ENCODE data around the gene SNX9. TPM values are rescaled to one million over a fixed set of nuclear protein-coding genes. Genes with fewer than 3 reads are reported as not detected.

Gene SNX9
- total and polyA plus RNA-seq, 10 of the 15 experiments (the other 5 are each of a cell fraction or from before 2014, with no cell fraction given) = 0.03 to 2.0 (median 0.37) TPM

DNA sequence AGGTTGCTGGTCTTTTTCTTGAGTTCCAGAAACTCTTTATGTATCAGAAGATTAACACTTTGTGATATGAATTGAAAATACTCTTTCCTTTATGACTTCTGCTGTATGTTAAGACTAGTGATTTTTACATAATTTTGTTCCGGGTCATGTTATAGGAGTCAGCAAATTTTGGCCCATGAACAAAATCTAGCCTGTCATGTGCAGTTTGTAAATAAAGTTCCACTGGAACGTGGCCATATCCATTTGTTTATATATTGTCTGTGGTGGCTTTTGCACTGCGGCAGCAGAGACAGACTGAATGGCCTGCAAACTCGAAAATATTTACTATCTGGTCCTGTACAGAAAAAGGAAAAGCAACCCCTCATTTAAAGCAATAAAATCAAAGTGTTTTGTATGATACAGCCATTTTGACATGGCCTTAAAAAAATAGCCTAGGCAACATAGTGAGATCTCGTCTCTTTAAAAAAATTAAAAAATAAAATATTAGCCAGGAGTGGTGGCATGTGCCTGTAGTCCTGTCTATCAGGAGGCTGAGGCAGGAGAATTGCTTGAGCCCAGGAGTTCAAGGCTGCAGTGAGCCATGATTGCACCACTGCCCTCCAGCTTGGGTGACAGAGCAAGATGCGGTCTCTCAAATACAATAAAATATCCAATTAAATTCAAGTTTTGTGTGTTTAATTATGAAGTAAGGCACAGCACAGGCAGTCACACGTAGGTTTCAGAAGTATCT, 36.9 kb downstream of the SNX9 start:
- ChIA-PET CTCF (interaction anchor here (1.8 kb wide), 1 partner anchor 13 kb away, joined by 8 read pairs; no protein-coding TSS in a partner anchor), SMC1A (ENCODE audit: uncharacterized antibody, unreplicated experiment) (no interaction called here), POLR2A (no interaction called here), RAD21 (ENCODE audit: unreplicated experiment) (no interaction called here)
- no peak overlapping the region for H3K9ac ChIP-seq (ENCODE audit: control insufficient read depth, insufficient read depth, low read length)
- BruUV-seq (replicated peaks) = no TSS peak
- in situ Hi-C loops (cut with MboI) = no loop called here
- no peaks in the 10 kb centered on the region; the same call in 1 of the 3 replicates for H3K9me3 ChIP-seq (replicated peaks; ENCODE audit: control insufficient read depth, insufficient read depth, low read length)
- WGBS (ENCODE audit: insufficient coverage, insufficient replicate concordance, low lambda C conversion rate, missing lambda C conversion rate) = 83% methylated on average over 7 of the region's 7 CpGs
- no peak overlapping the region for H2AFZ ChIP-seq (ENCODE audit: control insufficient read depth, low read depth, low read length)
- H3K79me2 ChIP-seq (ENCODE audit: control insufficient read depth, insufficient read depth, low read length) = no peaks in the 10 kb centered on the region
- H3K4me3 ChIP-seq = no peak overlapping the region
- H3K36me3 ChIP-seq (ENCODE audit: control insufficient read depth in 2 of 2, insufficient read depth in 2 of 2, low read length in 1 of 2) = no peaks in the 10 kb centered on the region
- peaks cover 0 to 3% of the 10 kb centered on the region in 2 experiments; a peak in 1 of 4 replicates for H3K27me3 ChIP-seq (replicated peaks in 1 of 2; ENCODE audit: control insufficient read depth in 2 of 2, insufficient read depth in 2 of 2, low read length in 1 of 2)
- DNase-seq (ENCODE audit: low read depth, low spot score) = no peak
- intact Hi-C loops (cut with micrococcal nuclease; ENCODE audit: unreplicated experiment) = no loop called here
- no peak overlapping the region for H3K27ac ChIP-seq (ENCODE audit: control insufficient read depth, insufficient read depth)
- no peaks in the 10 kb centered on the region for H3K4me1 ChIP-seq (ENCODE audit: control insufficient read depth, insufficient read depth, low read length)
- TF ChIP-seq MTA2 (IDR thresholded peaks at IDR 0.05; ENCODE audit: low read depth) (no peak), ZNF274 (IDR thresholded peaks at IDR 0.05; ENCODE audit: insufficient read depth, insufficient read length) (no peak), IKZF1 (conservative IDR thresholded peaks at IDR 0.05) (no peak), PML (IDR thresholded peaks at IDR 0.05; ENCODE audit: low read length) (no peak), ZNF24 (IDR thresholded peaks at IDR 0.05) (no peak), DPF2 (IDR thresholded peaks at IDR 0.05) (no peak), MYC (IDR thresholded peaks at IDR 0.05; ENCODE audit: insufficient read depth, insufficient read length, insufficient replicate concordance, low read length, severe bottlenecking) (no peak)
- TF ChIP-seq, protein P1, sequence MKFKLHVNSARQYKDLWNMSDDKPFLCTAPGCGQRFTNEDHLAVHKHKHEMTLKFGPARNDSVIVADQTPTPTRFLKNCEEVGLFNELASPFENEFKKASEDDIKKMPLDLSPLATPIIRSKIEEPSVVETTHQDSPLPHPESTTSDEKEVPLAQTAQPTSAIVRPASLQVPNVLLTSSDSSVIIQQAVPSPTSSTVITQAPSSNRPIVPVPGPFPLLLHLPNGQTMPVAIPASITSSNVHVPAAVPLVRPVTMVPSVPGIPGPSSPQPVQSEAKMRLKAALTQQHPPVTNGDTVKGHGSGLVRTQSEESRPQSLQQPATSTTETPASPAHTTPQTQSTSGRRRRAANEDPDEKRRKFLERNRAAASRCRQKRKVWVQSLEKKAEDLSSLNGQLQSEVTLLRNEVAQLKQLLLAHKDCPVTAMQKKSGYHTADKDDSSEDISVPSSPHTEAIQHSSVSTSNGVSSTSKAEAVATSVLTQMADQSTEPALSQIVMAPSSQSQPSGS (IDR thresholded peaks at IDR 0.05; ENCODE audit: low read length) = no peak
- TF ChIP-seq, protein P2, sequence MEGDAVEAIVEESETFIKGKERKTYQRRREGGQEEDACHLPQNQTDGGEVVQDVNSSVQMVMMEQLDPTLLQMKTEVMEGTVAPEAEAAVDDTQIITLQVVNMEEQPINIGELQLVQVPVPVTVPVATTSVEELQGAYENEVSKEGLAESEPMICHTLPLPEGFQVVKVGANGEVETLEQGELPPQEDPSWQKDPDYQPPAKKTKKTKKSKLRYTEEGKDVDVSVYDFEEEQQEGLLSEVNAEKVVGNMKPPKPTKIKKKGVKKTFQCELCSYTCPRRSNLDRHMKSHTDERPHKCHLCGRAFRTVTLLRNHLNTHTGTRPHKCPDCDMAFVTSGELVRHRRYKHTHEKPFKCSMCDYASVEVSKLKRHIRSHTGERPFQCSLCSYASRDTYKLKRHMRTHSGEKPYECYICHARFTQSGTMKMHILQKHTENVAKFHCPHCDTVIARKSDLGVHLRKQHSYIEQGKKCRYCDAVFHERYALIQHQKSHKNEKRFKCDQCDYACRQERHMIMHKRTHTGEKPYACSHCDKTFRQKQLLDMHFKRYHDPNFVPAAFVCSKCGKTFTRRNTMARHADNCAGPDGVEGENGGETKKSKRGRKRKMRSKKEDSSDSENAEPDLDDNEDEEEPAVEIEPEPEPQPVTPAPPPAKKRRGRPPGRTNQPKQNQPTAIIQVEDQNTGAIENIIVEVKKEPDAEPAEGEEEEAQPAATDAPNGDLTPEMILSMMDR (IDR thresholded peaks at IDR 0.05 in 2 of 3, conservative IDR thresholded peaks at IDR 0.05 in 1 of 3; ENCODE audit: control insufficient read depth in 2 of 3, extremely low read depth in 1 of 3, insufficient read depth in 1 of 3, low read depth in 3 of 3, low read length in 3 of 3) = no peak
- TF ChIP-seq, protein P3, sequence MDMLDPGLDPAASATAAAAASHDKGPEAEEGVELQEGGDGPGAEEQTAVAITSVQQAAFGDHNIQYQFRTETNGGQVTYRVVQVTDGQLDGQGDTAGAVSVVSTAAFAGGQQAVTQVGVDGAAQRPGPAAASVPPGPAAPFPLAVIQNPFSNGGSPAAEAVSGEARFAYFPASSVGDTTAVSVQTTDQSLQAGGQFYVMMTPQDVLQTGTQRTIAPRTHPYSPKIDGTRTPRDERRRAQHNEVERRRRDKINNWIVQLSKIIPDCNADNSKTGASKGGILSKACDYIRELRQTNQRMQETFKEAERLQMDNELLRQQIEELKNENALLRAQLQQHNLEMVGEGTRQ (IDR thresholded peaks at IDR 0.05; ENCODE audit: borderline replicate concordance, low read depth, low read length) = no peak
- no peak for FAIRE-seq
- ATAC-seq = no peak
- H4K20me1 ChIP-seq (ENCODE audit: control insufficient read depth, insufficient read depth) = no peaks in the 10 kb centered on the region
- H3K4me2 ChIP-seq (ENCODE audit: control insufficient read depth, insufficient read depth) = no peak overlapping the region
